B cell (primary cell): ENCODE results near the gene DOCK6.

Experiments
- EZH2 ChIP-seq: IDR thresholded peaks from 2 replicates; pipeline ENCODE4 v1.6.1; 2012; ENCODE audit warnings: borderline replicate concordance, low read depth, mild to moderate bottlenecking, moderate library complexity, low read length; ENCODE audit not compliant: insufficient read depth, poor library complexity, severe bottlenecking
- TF ChIP-seq, protein P1 (sequence below): fragments of 200-600 bp; IDR thresholded peaks from one replicate; pipeline ENCODE4 v1.8.0; 2022; ENCODE audit warnings: antibody characterized with exemption, mild to moderate bottlenecking

DNA sequence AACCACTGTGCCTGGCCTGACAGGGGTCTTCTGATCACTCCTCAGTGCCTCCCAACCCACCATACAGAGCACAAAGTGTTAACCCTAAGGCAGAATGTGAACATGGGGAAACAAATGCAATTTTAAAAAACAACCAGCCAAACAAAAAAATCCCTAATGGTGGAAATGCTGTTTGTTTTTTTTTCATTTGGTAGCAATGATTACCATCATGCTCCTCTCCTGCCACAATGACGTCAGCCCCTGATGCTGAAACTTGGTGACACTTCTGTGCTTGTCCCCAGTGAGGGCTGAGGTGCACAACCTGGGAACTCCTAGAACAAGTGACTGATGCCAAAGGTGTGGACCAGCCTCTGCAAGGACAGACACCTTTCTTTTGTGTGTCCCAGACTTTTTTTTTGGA, 29.7 kb upstream of the DOCK6 start:
- TF ChIP-seq, protein P1, sequence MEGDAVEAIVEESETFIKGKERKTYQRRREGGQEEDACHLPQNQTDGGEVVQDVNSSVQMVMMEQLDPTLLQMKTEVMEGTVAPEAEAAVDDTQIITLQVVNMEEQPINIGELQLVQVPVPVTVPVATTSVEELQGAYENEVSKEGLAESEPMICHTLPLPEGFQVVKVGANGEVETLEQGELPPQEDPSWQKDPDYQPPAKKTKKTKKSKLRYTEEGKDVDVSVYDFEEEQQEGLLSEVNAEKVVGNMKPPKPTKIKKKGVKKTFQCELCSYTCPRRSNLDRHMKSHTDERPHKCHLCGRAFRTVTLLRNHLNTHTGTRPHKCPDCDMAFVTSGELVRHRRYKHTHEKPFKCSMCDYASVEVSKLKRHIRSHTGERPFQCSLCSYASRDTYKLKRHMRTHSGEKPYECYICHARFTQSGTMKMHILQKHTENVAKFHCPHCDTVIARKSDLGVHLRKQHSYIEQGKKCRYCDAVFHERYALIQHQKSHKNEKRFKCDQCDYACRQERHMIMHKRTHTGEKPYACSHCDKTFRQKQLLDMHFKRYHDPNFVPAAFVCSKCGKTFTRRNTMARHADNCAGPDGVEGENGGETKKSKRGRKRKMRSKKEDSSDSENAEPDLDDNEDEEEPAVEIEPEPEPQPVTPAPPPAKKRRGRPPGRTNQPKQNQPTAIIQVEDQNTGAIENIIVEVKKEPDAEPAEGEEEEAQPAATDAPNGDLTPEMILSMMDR = no peak
- TF ChIP-seq EZH2 = no peak
